ENCODE results near the gene PMM2. TPM values are rescaled to one million over a fixed set of nuclear protein-coding genes. Genes with fewer than 3 reads are reported as not detected.

The PMM2 gene
- total RNA-seq, 1 donor from 2014 or later, result 47.6 TPM

- no peak overlapping the region for H3K27ac Mint-ChIP-seq (ENCODE audit: unreplicated experiment)
- no peak for DNase-seq (ENCODE audit: low spot score)
- TF ChIP-seq CTCF (IDR thresholded peaks at IDR 0.05), result no peak
- no peaks in the 10 kb centered on the region for H3K27me3 Mint-ChIP-seq (ENCODE audit: low read depth)
- no peaks in the 10 kb centered on the region for H3K9me3 Mint-ChIP-seq (ENCODE audit: low read depth)
- no peak overlapping the region for H3K4me3 Mint-ChIP-seq (ENCODE audit: unreplicated experiment)
- H3K4me1 Mint-ChIP-seq (ENCODE audit: low read depth), result peaks cover 37% of the 10 kb centered on the region
- peaks cover 2% of the 10 kb centered on the region for H3K36me3 Mint-ChIP-seq (ENCODE audit: low read depth)
These were observed 2.5 kb upstream of the PMM2 start for GRCh38 chr16:8795091-8795490.

- DNase-seq (ENCODE audit: low spot score), result no peak
- peaks cover 39% of the 10 kb centered on the region for H3K4me1 Mint-ChIP-seq (ENCODE audit: low read depth)
- peaks cover 2% of the 10 kb centered on the region for H3K36me3 Mint-ChIP-seq (ENCODE audit: low read depth)
- no peak for TF ChIP-seq CTCF (IDR thresholded peaks at IDR 0.05)
- H3K4me3 Mint-ChIP-seq (ENCODE audit: unreplicated experiment), result no peak overlapping the region
- no peaks in the 10 kb centered on the region for H3K27me3 Mint-ChIP-seq (ENCODE audit: low read depth)
- no peaks in the 10 kb centered on the region for H3K9me3 Mint-ChIP-seq (ENCODE audit: low read depth)
- H3K27ac Mint-ChIP-seq (ENCODE audit: unreplicated experiment), result no peak overlapping the region
These were observed 1.8 kb upstream of the PMM2 start for GRCh38 chr16:8795818-8796217.

GRCh38 chr16:8796469-8797363 is 923 bp upstream of the PMM2 start:
- no peaks in the 10 kb centered on the region for H3K9me3 Mint-ChIP-seq (ENCODE audit: low read depth)
- peaks cover 2% of the 10 kb centered on the region for H3K36me3 Mint-ChIP-seq (ENCODE audit: low read depth)
- peak overlapping the region; percentile 93 for H3K27ac Mint-ChIP-seq (ENCODE audit: unreplicated experiment)
- H3K4me1 Mint-ChIP-seq (ENCODE audit: low read depth), result peaks cover 44% of the 10 kb centered on the region
- TF ChIP-seq CTCF (IDR thresholded peaks at IDR 0.05), result peak; percentile 32
- H3K27me3 Mint-ChIP-seq (ENCODE audit: low read depth), result no peaks in the 10 kb centered on the region
- no peak for DNase-seq (ENCODE audit: low spot score)
- peak overlapping the region; percentile 95 for H3K4me3 Mint-ChIP-seq (ENCODE audit: unreplicated experiment)

GRCh38 chr16:8798174-8798527 is 512 bp downstream of the PMM2 start:
- Mint-ChIP-seq H3K36me3 (ENCODE audit: low read depth) (peaks cover 13% of the 10 kb centered on the region), H3K4me1 (ENCODE audit: low read depth) (peaks cover 44% of the 10 kb centered on the region), H3K27ac (ENCODE audit: unreplicated experiment) (peak overlapping the region; percentile 93), H3K27me3 (ENCODE audit: low read depth) (no peaks in the 10 kb centered on the region), H3K4me3 (ENCODE audit: unreplicated experiment) (peak overlapping the region; percentile 95), H3K9me3 (ENCODE audit: low read depth) (no peaks in the 10 kb centered on the region)
- DNase-seq (ENCODE audit: low spot score), result no peak
- TF ChIP-seq CTCF (IDR thresholded peaks at IDR 0.05), result no peak

- TF ChIP-seq CTCF (IDR thresholded peaks at IDR 0.05), result no peak
- Mint-ChIP-seq H3K27ac (ENCODE audit: unreplicated experiment) (peak overlapping the region; percentile 93), H3K9me3 (ENCODE audit: low read depth) (no peaks in the 10 kb centered on the region), H3K4me1 (ENCODE audit: low read depth) (peaks cover 44% of the 10 kb centered on the region), H3K36me3 (ENCODE audit: low read depth) (peaks cover 16% of the 10 kb centered on the region), H3K27me3 (ENCODE audit: low read depth) (no peaks in the 10 kb centered on the region), H3K4me3 (ENCODE audit: unreplicated experiment) (peak overlapping the region; percentile 95)
- no peak for DNase-seq (ENCODE audit: low spot score)
These were observed 1.0 kb downstream of the PMM2 start for GRCh38 chr16:8798535-8799157.

Data from chondrocyte (in vitro differentiated cells).